Subcutaneous adipose tissue (tissue), 4 donors: ENCODE measurements around the gene TM7SF3. TPM values are rescaled to one million over a fixed set of nuclear protein-coding genes. Genes with fewer than 3 reads are reported as not detected.

Source experiments
- total RNA-seq, 4 donors: library from RNA; depleted of rRNA; stranded (reverse); fragments of >200 nt; gene quantifications; one replicate each; pipeline ENCODE4 v1.1.0, GENCODE V29; 2016
- TF ChIP-seq, protein P1 (sequence below): fragments of 450-650 bp; IDR thresholded peaks from one replicate; pipeline ENCODE4 v1.5.1; 2016; ENCODE audit warnings: low read depth, mild to moderate bottlenecking, control low read depth, antibody characterized with exemption, moderate library complexity

TM7SF3 gene
- total RNA-seq, 4 donors from 2014 or later, result 36.8 to 49.5 (median 44.1) TPM

DNA sequence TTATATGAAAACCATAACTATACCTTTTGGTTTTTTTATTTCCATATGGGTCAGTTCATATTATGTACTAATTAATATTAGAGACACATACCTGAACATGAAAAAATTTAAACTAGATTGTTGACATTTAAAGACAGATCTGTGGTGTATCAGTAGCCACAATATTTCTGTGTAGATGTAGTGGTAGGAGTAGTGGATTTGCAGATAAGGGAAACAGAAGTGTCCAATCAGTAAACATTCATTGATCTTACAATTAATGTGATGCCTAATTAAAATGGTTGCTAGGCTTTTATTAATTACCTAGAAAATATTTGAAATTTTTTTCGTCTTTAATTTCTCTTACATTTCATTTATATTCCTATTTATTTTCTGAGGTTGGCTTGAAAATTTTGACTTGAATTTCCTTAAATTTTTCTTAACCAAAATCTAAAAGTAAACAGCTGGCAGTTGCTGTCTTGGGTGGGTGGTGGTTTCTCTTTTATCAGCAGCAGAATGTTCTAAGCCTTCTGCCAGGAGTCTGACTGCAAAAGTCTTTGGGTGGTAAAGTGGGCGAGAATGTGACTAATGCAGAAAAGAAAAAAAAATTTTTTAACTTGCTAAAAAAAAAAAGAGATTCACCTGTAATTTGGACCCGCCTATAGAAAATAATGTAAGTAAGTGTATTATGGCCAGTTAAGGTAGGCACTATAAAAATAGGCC, 73.5 kb downstream of the TM7SF3 start:
- TF ChIP-seq, protein P1, sequence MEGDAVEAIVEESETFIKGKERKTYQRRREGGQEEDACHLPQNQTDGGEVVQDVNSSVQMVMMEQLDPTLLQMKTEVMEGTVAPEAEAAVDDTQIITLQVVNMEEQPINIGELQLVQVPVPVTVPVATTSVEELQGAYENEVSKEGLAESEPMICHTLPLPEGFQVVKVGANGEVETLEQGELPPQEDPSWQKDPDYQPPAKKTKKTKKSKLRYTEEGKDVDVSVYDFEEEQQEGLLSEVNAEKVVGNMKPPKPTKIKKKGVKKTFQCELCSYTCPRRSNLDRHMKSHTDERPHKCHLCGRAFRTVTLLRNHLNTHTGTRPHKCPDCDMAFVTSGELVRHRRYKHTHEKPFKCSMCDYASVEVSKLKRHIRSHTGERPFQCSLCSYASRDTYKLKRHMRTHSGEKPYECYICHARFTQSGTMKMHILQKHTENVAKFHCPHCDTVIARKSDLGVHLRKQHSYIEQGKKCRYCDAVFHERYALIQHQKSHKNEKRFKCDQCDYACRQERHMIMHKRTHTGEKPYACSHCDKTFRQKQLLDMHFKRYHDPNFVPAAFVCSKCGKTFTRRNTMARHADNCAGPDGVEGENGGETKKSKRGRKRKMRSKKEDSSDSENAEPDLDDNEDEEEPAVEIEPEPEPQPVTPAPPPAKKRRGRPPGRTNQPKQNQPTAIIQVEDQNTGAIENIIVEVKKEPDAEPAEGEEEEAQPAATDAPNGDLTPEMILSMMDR, result no peak

DNA sequence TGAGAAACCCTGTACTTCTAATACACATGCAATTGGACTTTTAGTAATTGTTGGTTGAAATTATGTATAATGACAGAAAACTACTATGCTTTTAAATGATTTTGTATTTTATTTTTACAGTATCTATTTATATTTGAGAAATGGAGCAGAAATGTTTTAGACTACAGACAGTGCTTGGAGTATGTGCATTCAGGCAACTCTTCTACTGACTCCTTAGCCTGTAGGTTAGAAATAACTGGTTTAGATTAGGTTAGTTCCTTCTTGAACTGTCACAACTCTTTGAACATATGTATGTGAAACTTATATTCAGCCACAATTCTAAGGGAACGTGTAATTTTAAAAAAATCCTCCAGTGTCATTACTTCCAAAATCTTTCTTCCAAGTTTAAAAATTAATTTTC, 74.2 kb downstream of the TM7SF3 start:
- TF ChIP-seq, protein P1, result no peak

GRCh38 chr12:26939192-26939832, 74.9 kb downstream of the TM7SF3 start:
- TF ChIP-seq, protein P1, result no peak

- TF ChIP-seq, protein P1, result no peak
These were observed 75.5 kb downstream of the TM7SF3 start for GRCh38 chr12:26938701-26939062.

GRCh38 chr12:26937863-26938700, 76.1 kb downstream of the TM7SF3 start, which contains the start of the genes FGFR1OP2 and INTS13:
Gene FGFR1OP2, plus strand, starts transcription at chr12:26938470. Its CDS starts 15,689 bp downstream, at chr12:26954159.
Gene INTS13, minus strand, starts transcription at chr12:26937981. Its CDS starts 1,178 bp downstream, at chr12:26936803.
- TF ChIP-seq, protein P1, result no peak

DNA sequence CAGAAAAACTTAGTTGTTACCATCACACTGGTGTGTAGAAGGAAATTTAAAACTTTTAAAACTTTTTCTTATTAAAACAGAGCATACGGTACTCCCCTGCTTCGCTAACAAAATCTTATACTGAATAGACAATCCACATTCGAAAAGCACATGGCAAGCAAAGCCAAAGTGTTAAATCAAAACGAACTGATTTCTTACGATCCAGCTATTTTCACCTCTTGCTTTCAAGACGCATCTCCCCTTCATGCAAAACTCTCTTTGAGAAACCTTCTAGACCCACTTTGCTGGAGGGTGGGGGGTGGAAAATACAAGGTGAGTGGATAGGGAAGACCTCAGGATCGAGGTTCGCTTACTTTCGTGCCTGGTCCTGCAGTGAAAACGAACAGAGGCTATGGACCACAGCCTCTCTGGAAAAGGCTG, 76.7 kb downstream of the TM7SF3 start:
- TF ChIP-seq, protein P1, result no peak
